Endothelial cell (in vitro differentiated cells): ENCODE measurements around the gene MICU1. TPM values are rescaled to one million over a fixed set of nuclear protein-coding genes. Genes with fewer than 3 reads are reported as not detected.
"Not testable (repeated sequence)": the region's sequence is repeated elsewhere in the genome, so short reads cannot be mapped to it uniquely, and the experiment has no call there.

Experiments
- DNase-seq: peaks from one replicate; pipeline ENCODE4 v3.0.0; 2021; ENCODE audit warnings: low spot score
- H3K27ac Mint-ChIP-seq: one replicate; pipeline ENCODE4 v1.8.0; 2021; ENCODE audit warnings: mixed read lengths, inconsistent platforms; ENCODE audit not compliant: unreplicated experiment
- H3K27me3 Mint-ChIP-seq: one replicate; pipeline ENCODE4 v1.8.0; 2021; ENCODE audit warnings: mild to moderate bottlenecking, moderate library complexity, mixed read lengths, inconsistent platforms; ENCODE audit not compliant: unreplicated experiment
- H3K36me3 Mint-ChIP-seq: one replicate; pipeline ENCODE4 v1.8.0; 2021; ENCODE audit warnings: mild to moderate bottlenecking, low read depth, mixed read lengths, inconsistent platforms; ENCODE audit not compliant: unreplicated experiment
- H3K4me1 Mint-ChIP-seq: one replicate; pipeline ENCODE4 v1.8.0; 2021; ENCODE audit warnings: mild to moderate bottlenecking, mixed read lengths, inconsistent platforms; ENCODE audit not compliant: unreplicated experiment
- H3K4me3 Mint-ChIP-seq: one replicate; pipeline ENCODE4 v1.8.0; 2021; ENCODE audit warnings: mild to moderate bottlenecking, mixed read lengths, inconsistent platforms; ENCODE audit not compliant: unreplicated experiment
- H3K9me3 Mint-ChIP-seq: one replicate; pipeline ENCODE4 v1.8.0; 2021; ENCODE audit warnings: mixed read lengths, inconsistent platforms; ENCODE audit not compliant: unreplicated experiment
- long read RNA-seq: library from polyadenylated mRNA; unstranded; transcript quantifications from one replicate; pipeline ENCODE4 v2.0.0, GENCODE V29; 2020; ENCODE audit not compliant: unreplicated experiment
- total RNA-seq: library from RNA; stranded (reverse); fragmentation: NEBNext Ultra II Directional; extraction: Animal tissue kit (Norgen Biotek cat#: 25700); gene quantifications from one replicate; pipeline ENCODE4 v1.2.1, GENCODE V29; 2021; ENCODE audit not compliant: unreplicated experiment
- TF ChIP-seq, protein P1 (sequence below): fragments of 200-600 bp; sonication (generic); IDR thresholded peaks from one replicate; pipeline ENCODE4 v1.5.0; 2021; ENCODE audit warnings: antibody characterized with exemption; ENCODE audit not compliant: unreplicated experiment

MICU1 gene
- 39.9 TPM for total RNA-seq
- long read RNA-seq, transcript MICU1-201 (12 exons, 2,383 nt) = major isoform, 22 of 40 reads
- long read RNA-seq, partial matches to known transcripts = 3 of 40 reads
- long read RNA-seq, other reads (novel, unspliced or antisense) = 11 of 40 reads

DNA sequence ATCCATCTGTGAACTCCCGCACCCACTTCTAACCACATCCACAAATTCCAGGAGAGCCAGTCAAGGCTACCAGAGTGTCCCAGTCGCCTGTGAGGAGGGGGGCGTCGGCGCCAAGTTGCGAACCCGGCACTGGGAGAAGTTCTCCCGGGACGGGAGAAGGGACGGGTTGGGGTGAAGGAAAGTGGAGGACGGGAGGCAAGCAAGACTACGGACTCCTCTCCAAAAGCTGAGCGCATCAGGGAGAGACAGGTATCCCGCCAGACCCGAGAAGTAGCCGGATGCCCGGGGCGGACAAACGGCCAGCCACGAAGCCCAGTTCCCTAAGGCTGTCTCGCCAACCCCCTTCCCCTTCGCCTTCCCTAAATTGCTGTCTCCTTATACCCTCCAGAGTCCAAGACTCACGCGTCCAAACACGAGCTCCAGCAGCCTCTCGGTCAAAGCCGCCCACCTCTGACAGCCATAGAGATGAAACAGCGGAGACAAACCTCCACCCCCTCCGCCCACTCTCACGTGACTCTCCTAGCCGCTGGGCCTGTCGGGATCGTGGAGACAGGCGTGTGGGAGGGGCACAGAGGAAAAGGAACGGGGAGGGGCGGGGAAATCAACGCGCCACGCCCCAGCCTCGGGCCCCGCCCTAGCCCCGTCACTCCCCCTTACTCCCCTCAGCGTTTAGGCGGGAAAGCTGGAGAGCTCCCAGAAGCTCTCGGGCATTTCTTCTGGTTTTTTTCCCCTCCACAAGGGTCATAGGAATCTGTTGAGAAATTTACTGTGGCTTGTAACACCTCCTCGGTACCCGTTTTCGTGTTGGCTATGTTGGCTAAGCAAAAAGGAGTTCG, at the start of gene MICU1:
TSS of gene MICU1 (minus strand) at position 472 of the 836 bp plus-strand sequence. CDS start 59,286 bp downstream, outside the sequence.
- Mint-ChIP-seq H3K4me1 (peaks cover 7% of the 10 kb centered on the region), H3K9me3 (no peaks in the 10 kb centered on the region), H3K27me3 (no peaks in the 10 kb centered on the region), H3K27ac (peak within 1 kb of the TSS; percentile 92), H3K4me3 (peak within 1 kb of the TSS; percentile 99), H3K36me3 (no peaks in the 10 kb centered on the region)
- TF ChIP-seq, protein P1, sequence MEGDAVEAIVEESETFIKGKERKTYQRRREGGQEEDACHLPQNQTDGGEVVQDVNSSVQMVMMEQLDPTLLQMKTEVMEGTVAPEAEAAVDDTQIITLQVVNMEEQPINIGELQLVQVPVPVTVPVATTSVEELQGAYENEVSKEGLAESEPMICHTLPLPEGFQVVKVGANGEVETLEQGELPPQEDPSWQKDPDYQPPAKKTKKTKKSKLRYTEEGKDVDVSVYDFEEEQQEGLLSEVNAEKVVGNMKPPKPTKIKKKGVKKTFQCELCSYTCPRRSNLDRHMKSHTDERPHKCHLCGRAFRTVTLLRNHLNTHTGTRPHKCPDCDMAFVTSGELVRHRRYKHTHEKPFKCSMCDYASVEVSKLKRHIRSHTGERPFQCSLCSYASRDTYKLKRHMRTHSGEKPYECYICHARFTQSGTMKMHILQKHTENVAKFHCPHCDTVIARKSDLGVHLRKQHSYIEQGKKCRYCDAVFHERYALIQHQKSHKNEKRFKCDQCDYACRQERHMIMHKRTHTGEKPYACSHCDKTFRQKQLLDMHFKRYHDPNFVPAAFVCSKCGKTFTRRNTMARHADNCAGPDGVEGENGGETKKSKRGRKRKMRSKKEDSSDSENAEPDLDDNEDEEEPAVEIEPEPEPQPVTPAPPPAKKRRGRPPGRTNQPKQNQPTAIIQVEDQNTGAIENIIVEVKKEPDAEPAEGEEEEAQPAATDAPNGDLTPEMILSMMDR = no peak
- DNase-seq = peak; percentile 90

GRCh38 chr10:72674174-72674573, 48.3 kb upstream of the MICU1 start:
- H3K4me3 Mint-ChIP-seq = not testable (repeated sequence)

GRCh38 chr10:72673280-72673679, 47.4 kb upstream of the MICU1 start:
- H3K4me1 Mint-ChIP-seq = no peaks in the 10 kb centered on the region
- TF ChIP-seq, protein P1 = no peak

More at GRCh38 chr10:72674174-72674573, 48.3 kb upstream of the MICU1 start:
- not testable (repeated sequence) for H3K9me3 Mint-ChIP-seq, H3K27me3 Mint-ChIP-seq, H3K36me3 Mint-ChIP-seq, H3K27ac Mint-ChIP-seq, H3K4me1 Mint-ChIP-seq, DNase-seq

DNA sequence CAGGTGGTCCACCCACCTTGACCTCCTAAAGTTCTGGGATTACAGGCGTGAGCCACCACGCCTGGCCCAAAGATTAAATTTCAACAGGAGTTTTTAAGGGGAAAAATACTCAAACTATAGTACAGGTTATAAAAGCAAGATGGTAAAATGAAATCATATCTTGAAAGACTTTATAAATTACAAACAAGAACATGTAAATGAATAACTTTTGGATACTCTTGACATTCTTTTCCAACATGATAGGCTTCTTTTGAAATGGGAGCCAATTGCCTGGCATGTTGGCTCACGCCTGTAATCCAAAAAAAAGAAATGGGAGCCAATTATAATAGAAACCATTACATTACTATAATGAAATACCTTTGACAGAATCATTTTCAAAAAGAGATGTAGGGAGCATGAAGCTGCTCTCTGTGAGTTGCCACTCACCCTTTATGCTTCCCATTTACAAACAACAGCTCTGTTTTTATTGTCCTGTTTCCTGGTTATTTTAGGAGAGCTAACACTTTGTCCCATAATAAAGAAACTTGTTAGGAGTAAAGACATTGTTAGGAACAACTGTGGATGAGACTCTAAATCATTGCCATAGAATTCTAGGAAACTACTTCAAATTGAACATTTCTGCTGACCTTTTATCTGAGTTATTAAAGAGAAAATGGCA, 41.5 kb upstream of the MICU1 start:
- H3K36me3 Mint-ChIP-seq = no peaks in the 10 kb centered on the region
- no peaks in the 10 kb centered on the region for H3K9me3 Mint-ChIP-seq
- DNase-seq = no peak
- H3K27me3 Mint-ChIP-seq = peaks cover 2% of the 10 kb centered on the region
- no peak overlapping the region for H3K4me3 Mint-ChIP-seq
- no peak overlapping the region for H3K27ac Mint-ChIP-seq
- TF ChIP-seq, protein P1 = no peak
- no peaks in the 10 kb centered on the region for H3K4me1 Mint-ChIP-seq

More at GRCh38 chr10:72673280-72673679, 47.4 kb upstream of the MICU1 start:
- no peak overlapping the region for H3K4me3 Mint-ChIP-seq
- peaks cover under 1% of the 10 kb centered on the region for H3K27me3 Mint-ChIP-seq
- DNase-seq = no peak
- no peak overlapping the region for H3K27ac Mint-ChIP-seq
- no peaks in the 10 kb centered on the region for H3K9me3 Mint-ChIP-seq
- H3K36me3 Mint-ChIP-seq = no peaks in the 10 kb centered on the region

DNA sequence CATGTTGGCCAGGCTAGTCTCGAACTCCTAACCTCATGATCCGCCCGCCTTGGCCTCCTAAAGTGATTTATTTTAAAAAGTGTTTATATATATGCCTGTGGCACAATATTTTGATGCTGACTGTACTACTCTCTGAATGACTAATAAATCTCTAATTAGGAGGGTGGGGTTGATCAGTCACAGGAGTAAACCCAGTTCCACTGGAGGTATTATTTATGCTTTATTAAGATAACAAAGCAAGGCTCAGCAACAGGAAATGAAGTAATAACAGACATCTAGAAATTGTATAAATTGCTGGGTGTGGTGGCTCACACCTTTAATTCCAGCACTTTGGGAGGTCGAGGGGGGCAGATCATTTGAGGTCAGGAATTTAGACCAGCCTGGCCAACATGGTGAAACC, 40.0 kb upstream of the MICU1 start:
- Mint-ChIP-seq H3K36me3 (no peaks in the 10 kb centered on the region), H3K27me3 (peaks cover 2% of the 10 kb centered on the region), H3K4me3 (no peak overlapping the region), H3K9me3 (no peaks in the 10 kb centered on the region), H3K27ac (no peak overlapping the region), H3K4me1 (no peaks in the 10 kb centered on the region)
- DNase-seq = no peak
- TF ChIP-seq, protein P1 = no peak
